PC-3 (cell line): ENCODE results near the gene DDX50. TPM values are rescaled to one million over a fixed set of nuclear protein-coding genes. Genes with fewer than 3 reads are reported as not detected.

ENCODE experiments used
- ATAC-seq: fragments of 200-7000 bp; cut with Tn5 transposase; 2 replicates; pipeline ENCODE4 v1.9.1; 2020; ENCODE audit warnings: mild to moderate bottlenecking, moderate library complexity
- BruUV-seq: library from RNA; stranded (reverse); fragments of 400-500 nt; replicated peaks from 2 replicates; lab custom pipeline; 2021; lab: Mats Ljungman, UMichigan
- CTCF ChIA-PET: fragments of 300-600 bp; sonication (Branson Sonifier 250); formaldehyde crosslinking; loops from one replicate; lab custom pipeline; 2022; ENCODE audit warnings: antibody characterized with exemption; lab: Charles Lee
- POLR2A ChIA-PET: fragments of 300-600 bp; sonication (Branson Sonifier 250); formaldehyde crosslinking; loops from one replicate; lab custom pipeline; 2022; ENCODE audit warnings: antibody characterized with exemption; ENCODE audit not compliant: unreplicated experiment; lab: Charles Lee
- DNase-seq: peaks from one replicate; pipeline ENCODE4 v3.0.0-alpha.2; 2015
- H2AFZ ChIP-seq: fragments of 300-600 bp; sonication (generic); 2 replicates; pipeline ENCODE4 v1.6.0; 2016; ENCODE audit warnings: antibody characterized with exemption, low read length
- H3F3A ChIP-seq: fragments of 300-600 bp; sonication (generic); one replicate; pipeline ENCODE4 v1.6.0; 2017; ENCODE audit warnings: antibody characterized with exemption, low read length, control low read depth, mild to moderate bottlenecking; ENCODE audit not compliant: unreplicated experiment
- H3K27ac ChIP-seq: fragments of 300-600 bp; sonication (generic); 2 replicates; pipeline ENCODE4 v1.5.1; 2016; ENCODE audit warnings: mild to moderate bottlenecking, low read length
- H3K27me3 ChIP-seq: fragments of 300-600 bp; sonication (generic); 2 replicates; pipeline ENCODE4 v1.6.1; 2016; ENCODE audit warnings: low read length, mixed read lengths
- H3K36me3 ChIP-seq: fragments of 300-600 bp; sonication (generic); 2 replicates; pipeline ENCODE4 v1.6.1; 2016; ENCODE audit warnings: low read depth, mixed run types, low read length, mixed read lengths
- H3K4me1 ChIP-seq: fragments of 300-600 bp; sonication (generic); 2 replicates; pipeline ENCODE4 v1.5.1; 2016; ENCODE audit warnings: low read length; ENCODE audit not compliant: insufficient read depth
- H3K4me2 ChIP-seq: fragments of 300-600 bp; sonication (generic); 2 replicates; pipeline ENCODE4 v1.6.0; 2016; ENCODE audit warnings: low read length
- H3K4me3 ChIP-seq: fragments of 300-600 bp; sonication (generic); 2 replicates; pipeline ENCODE4 v1.5.1; 2016; ENCODE audit warnings: mild to moderate bottlenecking, low read length, mixed read lengths
- H3K79me2 ChIP-seq: fragments of 300-600 bp; sonication (generic); 2 replicates; pipeline ENCODE4 v1.6.1; 2017; ENCODE audit warnings: low read length, mixed read lengths
- H3K9ac ChIP-seq: fragments of 300-600 bp; sonication (generic); 2 replicates; pipeline ENCODE4 v1.6.0; 2016; ENCODE audit warnings: mild to moderate bottlenecking, low read length
- H3K9me2 ChIP-seq: fragments of 300-600 bp; sonication (generic); replicated peaks from 2 replicates; pipeline ENCODE4 v1.6.1; 2016; ENCODE audit warnings: mixed run types, low read length, mixed read lengths
- H3K9me3 ChIP-seq: fragments of 300-600 bp; sonication (generic); 2 replicates; pipeline ENCODE4 v1.6.1; 2016; ENCODE audit warnings: low read length, mixed read lengths
- H4K20me1 ChIP-seq: fragments of 300-600 bp; sonication (generic); 2 replicates; pipeline ENCODE4 v1.6.1; 2016; ENCODE audit warnings: low read length, mixed read lengths
- EZH2 ChIP-seq: fragments of 300-600 bp; sonication (generic); IDR thresholded peaks from one replicate; pipeline ENCODE4 v1.6.1; 2017; ENCODE audit warnings: antibody characterized with exemption, mild to moderate bottlenecking, low read length; ENCODE audit not compliant: unreplicated experiment
- EZH2phosphoT487 ChIP-seq: fragments of 300-600 bp; sonication (generic); IDR thresholded peaks from 2 replicates; pipeline ENCODE4 v1.6.1; 2018; ENCODE audit warnings: mild to moderate bottlenecking, antibody characterized with exemption, low read length, borderline replicate concordance
- intact Hi-C: fragments of 100-400 bp; cut with micrococcal nuclease; formaldehyde crosslinking; loops from 2 replicates; pipeline ENCODE4 v1.9.0; 2023
- total RNA-seq: library from RNA; depleted of rRNA; stranded (reverse); fragments of >200 nt; gene quantifications from 2 replicates; pipeline ENCODE4 v1.2.3, GENCODE V29; 2014
- TF ChIP-seq, protein P1 (sequence below): fragments of 300-600 bp; sonication (generic); conservative IDR thresholded peaks from 2 replicates; pipeline ENCODE4 v1.5.1; 2017; ENCODE audit warnings: antibody characterized with exemption, low read depth, mild to moderate bottlenecking, low read length

DDX50 gene
- total RNA-seq, 1 experiment from 2014 or later: 41.4 TPM

DNA sequence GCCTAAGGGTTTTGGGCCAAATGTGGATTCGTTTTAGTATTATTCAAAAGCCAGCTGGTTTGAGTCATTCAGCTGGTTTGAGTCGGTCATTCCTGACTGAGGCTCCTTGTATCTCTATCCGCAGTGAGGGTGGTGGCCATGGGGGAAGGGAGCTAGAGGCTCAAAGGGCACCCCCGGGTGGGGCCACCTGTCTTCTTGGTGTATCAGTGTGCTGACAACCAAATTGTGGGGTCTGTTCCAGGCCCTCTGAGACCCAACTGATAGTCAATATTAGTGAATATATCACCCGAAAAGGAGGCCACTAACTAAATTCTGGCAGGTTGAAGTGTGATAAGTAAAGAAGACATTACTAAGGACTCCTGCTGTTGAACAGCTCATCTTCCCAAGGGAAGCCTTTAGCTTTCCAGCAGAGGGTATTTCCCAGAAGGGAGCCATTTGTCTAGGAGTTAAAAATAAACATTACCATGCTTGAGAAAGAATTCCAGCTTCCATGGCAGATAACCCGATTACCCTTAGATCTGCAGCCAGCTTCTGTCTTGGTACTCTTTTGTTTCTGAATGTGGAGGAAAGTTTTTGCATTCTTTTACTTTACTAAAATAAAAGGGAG, 29.9 kb upstream of the DDX50 start:
- DNase-seq (no peak), ATAC-seq (no peak)
- CTCF ChIA-PET: interaction anchor here (0.6 kb wide), 2 partner anchors 54 to 397 kb away, joined by 3 read pairs; no protein-coding TSS in a partner anchor
- Histone ChIP-seq H3K9me2 (no peaks in the 10 kb centered on the region), H3K9me3 (peaks cover 5% of the 10 kb centered on the region; the same call in 1 of the 2 replicates), H3F3A (no peaks in the 10 kb centered on the region), H3K4me1 (peaks cover 15% of the 10 kb centered on the region), H3K27me3 (no peaks in the 10 kb centered on the region), H3K4me2 (peak overlapping the region; percentile 26; the same call in 1 of the 2 replicates), H3K9ac (no peak overlapping the region), H2AFZ (no peak overlapping the region), H3K4me3 (no peak overlapping the region), H4K20me1 (no peaks in the 10 kb centered on the region), H3K27ac (no peak overlapping the region), H3K36me3 (no peaks in the 10 kb centered on the region), H3K79me2 (no peaks in the 10 kb centered on the region)
- intact Hi-C loops: no loop called here
- no TSS peak for BruUV-seq
- no peak for TF ChIP-seq EZH2phosphoT487
- no peak for TF ChIP-seq EZH2
- TF ChIP-seq, protein P1, sequence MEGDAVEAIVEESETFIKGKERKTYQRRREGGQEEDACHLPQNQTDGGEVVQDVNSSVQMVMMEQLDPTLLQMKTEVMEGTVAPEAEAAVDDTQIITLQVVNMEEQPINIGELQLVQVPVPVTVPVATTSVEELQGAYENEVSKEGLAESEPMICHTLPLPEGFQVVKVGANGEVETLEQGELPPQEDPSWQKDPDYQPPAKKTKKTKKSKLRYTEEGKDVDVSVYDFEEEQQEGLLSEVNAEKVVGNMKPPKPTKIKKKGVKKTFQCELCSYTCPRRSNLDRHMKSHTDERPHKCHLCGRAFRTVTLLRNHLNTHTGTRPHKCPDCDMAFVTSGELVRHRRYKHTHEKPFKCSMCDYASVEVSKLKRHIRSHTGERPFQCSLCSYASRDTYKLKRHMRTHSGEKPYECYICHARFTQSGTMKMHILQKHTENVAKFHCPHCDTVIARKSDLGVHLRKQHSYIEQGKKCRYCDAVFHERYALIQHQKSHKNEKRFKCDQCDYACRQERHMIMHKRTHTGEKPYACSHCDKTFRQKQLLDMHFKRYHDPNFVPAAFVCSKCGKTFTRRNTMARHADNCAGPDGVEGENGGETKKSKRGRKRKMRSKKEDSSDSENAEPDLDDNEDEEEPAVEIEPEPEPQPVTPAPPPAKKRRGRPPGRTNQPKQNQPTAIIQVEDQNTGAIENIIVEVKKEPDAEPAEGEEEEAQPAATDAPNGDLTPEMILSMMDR: no peak
- POLR2A ChIA-PET: no interaction called here

DNA sequence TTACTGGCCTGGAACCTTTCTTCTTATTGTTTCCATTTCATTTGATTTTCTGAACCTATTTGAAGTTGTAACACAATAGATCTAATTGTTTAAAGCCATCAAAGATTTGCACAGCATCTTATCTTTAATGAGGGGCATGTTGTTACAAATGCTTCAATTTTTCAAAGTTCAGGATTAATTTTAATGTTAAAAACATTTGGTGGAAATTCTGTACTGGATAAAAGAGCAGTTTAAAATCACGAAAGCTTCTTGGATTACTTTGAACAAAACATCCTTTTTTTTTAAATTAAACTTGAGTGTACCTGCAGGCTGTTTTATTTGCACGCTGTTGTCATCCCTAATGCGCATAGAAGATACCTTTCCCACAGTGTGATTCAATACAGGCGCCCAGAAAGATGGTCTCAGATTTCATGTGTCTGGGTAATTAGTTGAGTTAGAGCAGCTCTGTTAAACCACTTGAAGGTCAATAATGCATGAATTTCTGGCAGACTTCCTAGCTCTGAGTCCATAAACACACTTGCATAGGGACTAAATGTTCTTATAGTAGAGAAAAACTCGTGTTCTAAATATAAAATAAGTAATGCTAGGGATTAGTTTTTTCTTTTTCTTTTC, 29.3 kb upstream of the DDX50 start:
- DNase-seq (peak; percentile 87), ATAC-seq (peak; percentile 98)
- BruUV-seq: no TSS peak
- Histone ChIP-seq H3K9me2 (no peaks in the 10 kb centered on the region), H3K9ac (no peak overlapping the region), H2AFZ (no peak overlapping the region), H3K27me3 (no peaks in the 10 kb centered on the region), H4K20me1 (no peaks in the 10 kb centered on the region), H3K79me2 (no peaks in the 10 kb centered on the region), H3K4me1 (peaks cover 15% of the 10 kb centered on the region), H3K4me2 (peak overlapping the region; percentile 26; the same call in 1 of the 2 replicates), H3K9me3 (peaks cover 5% of the 10 kb centered on the region; the same call in 1 of the 2 replicates), H3F3A (no peaks in the 10 kb centered on the region), H3K4me3 (no peak overlapping the region), H3K36me3 (no peaks in the 10 kb centered on the region), H3K27ac (no peak overlapping the region)
- CTCF ChIA-PET: interaction anchor here (0.6 kb wide), 1 partner anchor 55 kb away, joined by 3 read pairs; no protein-coding TSS in a partner anchor
- TF ChIP-seq EZH2phosphoT487: no peak
- no peak for TF ChIP-seq EZH2
- TF ChIP-seq, protein P1: no peak
- intact Hi-C loops: no loop called here
- POLR2A ChIA-PET: interaction anchor here (0.7 kb wide), 1 partner anchor 8 kb away, joined by 24 read pairs; no protein-coding TSS in a partner anchor
